ENCODE data around the gene APLNR.
A peak's percentile ranks its signal among the peaks of the same experiment; 100 is the strongest.

Gene APLNR

GRCh38 chr11:57251491-57252104 is 14.5 kb upstream of the APLNR start:
- DNase-seq (ENCODE audit: low read depth, low spot score): no peak

DNA sequence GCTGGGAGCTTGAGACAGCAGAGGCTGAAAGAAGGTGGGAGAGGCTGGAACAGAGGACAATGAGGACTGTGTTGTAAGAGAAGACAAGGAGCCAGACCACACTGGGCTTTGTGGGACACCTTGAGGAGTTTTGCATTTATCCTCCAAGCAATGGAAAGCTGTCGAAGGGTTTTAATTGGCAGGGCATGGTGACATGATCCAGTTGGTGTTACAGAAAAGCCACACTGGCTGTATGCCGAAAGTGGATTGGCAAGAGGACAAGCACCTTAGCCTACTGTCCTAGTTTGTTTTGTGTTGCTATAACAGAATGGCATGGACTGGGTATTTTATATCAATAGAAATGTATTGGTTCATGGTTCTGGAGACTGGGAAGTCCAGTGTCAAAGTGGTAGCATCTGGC is 14.0 kb upstream of the APLNR start:
- DNase-seq (ENCODE audit: low read depth, low spot score): no peak

GRCh38 chr11:57249384-57250319 is 12.6 kb upstream of the APLNR start:
- DNase-seq (ENCODE audit: low read depth, low spot score): no peak

DNA sequence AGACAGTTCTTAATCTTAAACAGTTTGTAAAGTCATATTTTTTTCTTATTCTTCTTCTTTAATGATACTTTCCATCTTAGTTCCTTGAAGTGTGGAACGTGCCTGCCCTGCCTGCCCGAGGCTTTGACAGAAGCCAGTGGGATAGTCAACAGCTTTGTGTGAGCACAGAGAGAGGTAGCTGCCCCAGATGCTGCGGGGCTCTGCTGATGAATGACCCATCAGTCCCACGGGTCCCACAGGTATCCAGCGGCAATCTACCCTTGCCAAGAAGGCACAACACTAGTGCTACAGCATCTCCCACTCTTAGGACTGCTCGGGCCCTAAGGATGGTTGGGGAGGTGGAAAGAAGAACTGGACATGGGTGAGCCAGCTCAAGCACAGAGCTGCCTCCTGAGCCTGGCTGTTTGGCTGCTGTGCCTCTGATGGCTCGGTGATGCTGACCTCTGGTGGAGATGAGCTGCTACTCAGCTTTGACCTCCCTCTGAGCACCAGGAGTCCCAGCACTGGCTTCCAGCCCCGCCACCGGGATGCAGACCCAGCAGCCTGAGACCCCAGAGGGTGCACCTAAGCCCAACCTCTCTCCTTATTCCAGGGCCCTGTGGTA is 11.8 kb upstream of the APLNR start:
- DNase-seq (ENCODE audit: low read depth, low spot score): peak; percentile 56

DNA sequence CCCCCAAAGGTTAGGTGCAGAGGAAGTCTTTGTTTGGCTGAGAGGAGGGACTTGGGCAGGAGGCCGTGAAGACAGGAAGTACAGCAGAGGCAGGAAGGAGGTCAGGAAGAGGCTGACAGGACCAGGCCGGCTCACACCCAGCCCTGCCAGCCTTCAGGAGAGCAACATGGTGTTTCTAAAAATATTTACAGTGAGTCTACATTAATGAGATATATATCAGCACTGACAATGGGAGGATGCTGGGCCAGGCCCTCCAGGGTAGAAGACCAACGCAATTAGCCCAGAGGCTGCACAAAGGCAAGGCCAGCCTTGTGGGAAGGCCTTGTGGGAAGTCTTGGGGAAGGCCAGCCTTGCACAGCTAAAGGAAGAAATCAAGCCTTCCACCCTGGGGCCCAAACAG is 7.9 kb upstream of the APLNR start:
- no peak for DNase-seq (ENCODE audit: low read depth, low spot score)

DNA sequence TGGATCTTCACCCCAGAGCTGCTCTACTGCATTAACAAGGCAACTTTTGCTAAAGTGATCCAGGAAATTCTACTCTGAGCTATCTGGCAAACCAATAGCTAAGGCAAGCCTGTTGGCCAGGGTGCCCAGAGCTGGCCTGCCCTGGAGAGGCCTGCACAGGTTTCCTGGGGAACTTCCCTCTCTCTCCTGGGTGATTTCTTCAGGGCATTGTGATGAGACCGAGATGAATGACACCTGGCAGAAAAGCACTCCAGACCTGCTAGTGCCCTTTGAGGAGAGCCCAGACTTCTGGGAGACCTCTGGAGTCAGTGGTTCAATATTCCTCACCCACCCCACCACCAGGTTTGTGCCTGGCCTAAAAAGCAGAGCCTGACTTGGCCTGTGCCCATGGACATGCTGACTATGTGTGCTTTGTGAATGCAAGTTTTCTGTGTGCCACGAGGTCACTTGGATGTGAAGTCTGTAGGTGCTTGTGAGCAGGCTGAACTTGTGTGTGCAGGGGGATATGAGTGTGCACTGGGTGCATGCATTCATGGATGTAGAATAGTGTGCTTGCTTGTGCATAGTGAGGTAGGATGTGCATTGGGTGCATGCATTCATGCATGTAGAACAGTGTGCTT is 4.4 kb upstream of the APLNR start:
- DNase-seq (ENCODE audit: low read depth, low spot score): no peak

DNA sequence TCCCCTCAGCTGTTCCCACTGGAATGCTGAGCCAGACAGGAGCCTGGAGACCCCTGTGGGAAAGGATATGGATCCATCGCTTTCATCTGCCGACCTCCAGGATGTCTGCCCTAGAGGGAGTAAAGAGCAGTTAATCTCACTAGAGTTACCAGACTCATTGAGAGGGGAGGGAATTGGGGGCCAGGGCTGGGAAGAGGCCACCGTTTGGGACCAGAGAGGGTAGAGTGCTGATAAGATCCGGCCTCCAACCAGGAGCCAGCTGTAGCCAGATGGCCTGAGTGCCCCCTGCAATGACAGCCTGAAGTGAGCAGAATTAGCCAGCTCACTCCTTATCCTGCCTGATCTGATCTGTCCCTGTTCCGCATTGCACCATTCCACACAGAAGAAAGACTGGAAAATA is 3.7 kb upstream of the APLNR start:
- DNase-seq (ENCODE audit: low read depth, low spot score): no peak

GRCh38 chr11:57240007-57240406 is 3.0 kb upstream of the APLNR start:
- DNase-seq (ENCODE audit: low read depth, low spot score): no peak

GRCh38 chr11:57239348-57239747 is 2.3 kb upstream of the APLNR start:
- no peak for DNase-seq (ENCODE audit: low read depth, low spot score)

- no peak for DNase-seq (ENCODE audit: low read depth, low spot score)
Observed at GRCh38 chr11:57235761-57236703, 1.0 kb downstream of the APLNR start.

GRCh38 chr11:57233702-57234101 is 3.3 kb downstream of the APLNR start:
- DNase-seq (ENCODE audit: low read depth, low spot score): no peak

DNA sequence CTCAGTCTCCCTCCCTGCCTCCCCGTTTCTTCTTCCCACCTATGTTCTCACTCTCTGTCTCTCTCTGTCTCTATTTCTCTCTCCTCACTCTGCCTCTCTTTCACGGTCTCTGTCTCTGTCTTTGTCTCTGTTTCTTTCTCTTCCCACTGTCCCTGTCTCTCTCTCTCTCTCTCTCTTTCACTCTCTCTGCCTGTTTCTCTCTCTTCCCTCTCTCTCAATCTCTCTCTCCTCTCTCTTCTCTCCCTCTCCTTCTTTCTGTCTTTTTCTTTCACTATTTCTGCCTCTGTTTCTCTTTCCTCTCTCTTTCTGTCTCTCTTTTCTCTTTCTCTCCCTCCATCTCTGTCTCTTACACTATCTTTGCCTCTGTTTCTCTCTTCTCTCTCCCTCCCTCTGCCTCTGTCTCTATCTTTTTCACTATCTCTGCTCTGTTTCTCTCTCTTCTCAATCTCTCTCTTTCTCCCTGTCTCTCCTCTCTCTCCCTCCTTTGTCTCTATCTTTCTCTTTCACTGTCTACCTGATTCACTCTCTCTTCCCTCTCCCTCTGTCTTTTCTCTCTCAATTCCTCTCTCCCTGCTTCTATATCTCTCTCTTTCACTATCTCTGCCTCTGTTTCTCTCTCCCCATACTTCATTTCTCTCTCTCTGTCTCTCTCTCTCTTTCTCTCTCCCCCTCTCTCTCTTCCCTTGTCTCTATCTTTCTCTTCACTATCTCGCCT is 5.4 kb downstream of the APLNR start:
- no peak for DNase-seq (ENCODE audit: low read depth, low spot score)

- DNase-seq (ENCODE audit: low read depth, low spot score): no peak
Observed at GRCh38 chr11:57230791-57231538, 6.1 kb downstream of the APLNR start.

- no peak for DNase-seq (ENCODE audit: low read depth, low spot score)
Observed at GRCh38 chr11:57230316-57230715, 6.7 kb downstream of the APLNR start.

DNA sequence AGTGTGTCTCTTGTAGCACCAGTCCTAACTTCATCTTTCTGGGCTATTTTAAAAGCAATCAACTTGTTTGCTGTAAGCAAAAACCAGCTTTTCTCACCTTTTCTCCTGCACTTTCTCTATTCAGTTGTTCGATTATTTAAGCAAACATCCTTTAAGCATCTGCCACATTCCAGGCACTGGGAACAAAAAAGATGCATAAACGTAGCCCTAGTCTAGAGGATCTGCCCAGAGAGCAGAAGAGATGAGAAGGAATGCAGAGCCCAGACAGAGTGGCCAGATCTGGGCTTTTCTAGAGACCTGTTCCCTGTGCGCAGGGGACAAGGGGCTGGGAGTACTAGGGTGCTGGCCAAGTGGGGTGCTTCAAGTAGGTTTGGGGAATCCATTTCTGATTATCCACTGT is 8.4 kb downstream of the APLNR start:
- DNase-seq (ENCODE audit: low read depth, low spot score): no peak

GRCh38 chr11:57224537-57224936 is 12.5 kb downstream of the APLNR start:
- no peak for DNase-seq (ENCODE audit: low read depth, low spot score)

- DNase-seq (ENCODE audit: low read depth, low spot score): no peak
Observed at GRCh38 chr11:57224128-57224527, 12.9 kb downstream of the APLNR start.

DNA sequence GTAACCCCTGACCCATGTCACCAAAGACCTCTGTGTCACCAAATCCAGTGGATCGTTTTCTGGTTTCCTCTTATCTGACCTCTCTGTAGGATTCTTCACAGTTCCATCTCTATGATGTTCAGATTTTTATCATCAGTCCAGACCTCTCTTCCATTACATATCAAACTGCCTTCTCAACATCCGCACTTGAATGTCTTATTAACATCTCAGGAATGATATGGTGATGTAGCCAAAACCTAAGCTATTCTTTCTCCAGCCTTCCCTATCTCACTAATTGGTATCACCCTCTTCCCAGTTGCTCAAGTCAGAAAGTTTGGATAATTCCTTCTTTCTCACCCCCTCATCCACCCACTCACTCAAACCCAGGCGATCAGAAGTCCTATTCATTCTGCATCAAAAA is 13.4 kb downstream of the APLNR start:
- DNase-seq (ENCODE audit: low read depth, low spot score): no peak

- no peak for DNase-seq (ENCODE audit: low read depth, low spot score)
Observed at GRCh38 chr11:57222239-57222638, 14.8 kb downstream of the APLNR start.

Data from iPS DF 19.7 (cell line).